HPDE6-E6E7 (cell line): ENCODE measurements around the gene KRT71.
"Not testable (repeated sequence)": the region's sequence is repeated elsewhere in the genome, so short reads cannot be mapped to it uniquely, and the experiment has no call there.

Source experiments
- DNase-seq: peaks from one replicate; pipeline ENCODE4 v3.0.0; 2011; ENCODE audit warnings: missing footprints; ENCODE audit errors: extremely low spot score

Gene KRT71

DNA sequence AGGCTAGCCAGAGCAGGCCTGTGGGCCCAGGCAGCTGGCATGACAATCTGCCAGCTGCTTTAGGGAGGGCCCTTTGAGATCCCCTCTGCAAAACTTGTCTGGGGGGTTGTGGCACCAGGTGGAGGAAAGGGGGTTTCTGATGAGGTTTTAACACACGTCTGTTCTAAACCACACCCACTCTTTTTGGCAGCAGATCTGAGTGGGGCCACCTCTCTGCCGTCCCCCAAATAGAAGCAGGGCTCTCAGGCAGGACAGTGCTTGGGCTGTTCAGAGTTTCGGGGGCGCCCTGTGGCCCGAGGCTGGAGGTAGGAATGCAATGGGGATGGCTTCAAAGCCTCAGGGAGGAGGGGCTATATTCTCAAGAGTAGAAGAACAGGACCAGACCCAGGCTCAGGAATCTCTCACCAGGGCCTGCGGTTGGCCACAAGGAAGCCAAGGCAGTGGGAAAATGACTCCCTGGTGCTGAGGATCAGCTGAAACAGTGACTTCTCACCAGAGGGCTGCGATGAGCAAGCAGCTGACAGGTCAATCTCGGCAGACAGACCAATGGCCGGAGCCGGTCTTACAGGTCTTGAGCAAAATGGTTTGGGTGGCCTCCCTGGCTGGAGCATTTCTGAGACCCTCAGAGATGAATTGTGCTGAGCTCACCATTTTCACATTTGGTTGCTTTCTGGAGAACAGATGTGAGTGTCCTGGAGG, 31.2 kb downstream of the KRT71 start:
- DNase-seq, result peak; percentile 53

DNA sequence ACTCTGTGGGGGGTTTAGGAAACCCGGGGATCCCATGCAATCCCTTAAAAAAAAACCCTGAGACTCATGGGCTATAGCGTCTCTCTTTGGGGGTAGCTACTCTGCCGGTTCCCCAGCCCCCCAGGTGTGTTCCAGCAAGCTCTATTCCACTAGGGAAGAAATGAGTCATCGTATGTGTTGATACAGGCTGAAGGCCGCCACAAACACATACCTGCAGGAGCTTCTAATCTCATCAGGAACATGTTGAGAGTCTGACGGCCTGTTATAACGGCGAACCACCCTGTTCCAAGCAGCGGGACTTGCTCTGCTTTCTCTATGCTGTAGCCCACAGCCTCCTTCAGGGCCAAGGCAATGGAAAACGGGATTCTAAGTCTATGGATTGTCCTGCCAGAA, 31.8 kb downstream of the KRT71 start:
- DNase-seq, result peak; percentile 60

DNA sequence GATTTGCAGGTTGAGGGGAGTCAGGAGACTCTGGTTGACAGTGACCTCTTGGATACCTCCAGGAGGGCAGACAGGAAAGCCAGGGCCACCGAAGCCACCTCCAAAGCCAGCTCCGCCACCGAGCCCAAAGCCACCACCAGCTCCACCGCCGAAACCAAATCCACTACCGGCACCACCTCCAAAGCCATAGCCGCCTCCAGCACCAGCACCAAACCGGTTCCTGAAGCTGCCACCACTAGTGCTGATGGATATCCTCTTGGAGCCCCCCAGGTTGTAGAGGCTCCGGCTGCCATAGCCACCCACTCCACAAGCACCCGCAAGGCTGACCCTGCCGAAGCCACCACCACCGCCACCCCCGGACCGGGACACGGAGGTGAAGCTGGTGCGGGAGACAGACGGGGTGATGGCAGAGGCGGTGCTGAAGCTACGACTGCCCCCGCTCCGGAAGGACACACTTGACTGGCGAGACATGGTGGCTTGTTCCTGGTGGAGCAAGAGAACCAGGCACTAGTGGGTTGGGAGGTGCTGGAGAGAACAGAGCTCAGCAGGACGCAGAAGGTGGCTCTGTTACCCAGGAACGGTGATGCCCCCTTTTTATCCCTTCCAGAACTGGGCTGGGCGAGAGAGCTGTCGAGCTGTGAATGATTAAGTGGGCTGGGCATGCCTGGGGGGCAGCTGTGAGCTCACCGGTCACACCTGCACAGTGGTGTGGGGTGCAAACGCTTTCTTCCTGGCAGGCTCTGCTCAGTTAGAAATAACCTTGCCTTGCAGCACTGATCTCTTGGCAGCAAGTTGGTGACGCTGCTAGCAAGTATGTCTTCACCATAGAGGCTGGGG, 32.9 kb downstream of the KRT71 start, which contains the start of gene KRT5:
TSS of gene KRT5 (minus strand) at position 569 of the 837 bp plus-strand sequence. CDS start at position 471, 98 bp downstream.
- DNase-seq, result peak; percentile 80

DNA sequence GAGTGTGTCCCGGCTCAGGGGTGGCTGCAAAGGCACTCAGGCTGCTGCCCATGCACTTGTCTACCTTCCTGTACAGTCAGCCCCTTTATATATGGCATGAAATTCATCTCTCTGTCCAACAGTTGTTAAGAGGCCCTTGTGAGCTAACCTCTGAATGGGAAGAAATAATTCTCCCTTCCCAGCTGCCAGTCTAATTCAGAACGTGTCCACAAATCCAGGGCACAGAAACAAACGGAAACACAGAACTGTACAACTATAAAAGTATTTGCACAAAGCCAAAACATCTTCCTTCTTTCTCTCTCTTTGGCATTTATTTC, 33.6 kb downstream of the KRT71 start:
- no peak for DNase-seq

DNA sequence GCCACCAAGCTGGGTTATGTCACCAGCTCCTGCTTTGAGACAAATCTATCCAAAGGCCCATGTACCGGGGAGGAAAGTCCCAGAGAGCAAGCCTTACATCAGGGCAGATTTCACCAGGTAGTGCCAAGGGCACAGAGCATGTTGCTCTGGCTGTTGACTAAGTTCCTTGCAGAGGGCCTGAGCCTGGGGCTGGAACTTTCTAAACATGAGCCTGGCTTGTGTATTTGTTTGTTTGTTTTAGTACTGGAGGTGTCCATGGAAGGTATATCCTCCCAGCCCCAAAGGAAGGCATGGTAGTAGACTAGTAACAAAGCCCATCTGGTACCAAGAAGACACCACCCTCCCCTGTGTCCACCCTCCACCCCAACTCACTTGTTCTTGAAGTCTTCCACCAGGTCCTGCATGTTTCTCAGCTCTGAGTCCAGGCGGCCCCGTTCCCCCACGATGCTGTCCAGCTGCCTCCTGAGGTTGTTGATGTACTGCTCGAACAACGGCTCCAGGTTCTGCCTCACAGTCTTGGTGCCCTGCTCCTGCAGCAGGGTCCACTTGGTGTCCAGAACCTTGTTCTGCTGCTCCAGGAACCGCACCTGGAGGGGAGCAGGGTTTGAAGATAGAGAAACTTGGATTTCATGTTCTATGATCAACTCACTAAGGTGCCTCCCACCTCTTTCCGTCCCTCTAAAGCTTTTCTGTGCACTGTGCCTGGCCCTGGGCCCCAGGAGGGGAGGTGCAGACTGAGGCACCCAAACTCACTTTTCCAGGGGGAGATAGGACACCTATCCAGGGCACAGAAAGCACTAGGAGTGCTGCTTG, 34.2 kb downstream of the KRT71 start:
- no peak for DNase-seq

DNA sequence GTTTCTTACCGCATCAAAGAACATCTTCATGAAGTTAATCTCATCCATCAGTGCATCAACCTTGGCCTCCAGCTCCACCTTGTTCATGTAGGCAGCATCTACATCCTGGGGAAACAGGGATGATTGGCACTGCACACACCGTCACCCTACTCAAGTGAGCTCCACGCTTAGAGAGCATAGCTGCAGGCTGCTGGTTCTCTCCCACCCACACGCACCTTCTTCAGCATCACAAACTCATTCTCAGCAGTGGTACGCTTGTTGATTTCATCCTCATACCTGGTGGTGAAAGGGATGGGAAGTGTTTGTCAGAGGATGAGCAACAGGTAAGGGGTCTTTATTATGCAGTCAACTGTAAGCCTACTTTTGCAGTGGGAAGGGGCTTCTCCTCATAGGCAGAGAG, 35.1 kb downstream of the KRT71 start:
- DNase-seq, result no peak

DNA sequence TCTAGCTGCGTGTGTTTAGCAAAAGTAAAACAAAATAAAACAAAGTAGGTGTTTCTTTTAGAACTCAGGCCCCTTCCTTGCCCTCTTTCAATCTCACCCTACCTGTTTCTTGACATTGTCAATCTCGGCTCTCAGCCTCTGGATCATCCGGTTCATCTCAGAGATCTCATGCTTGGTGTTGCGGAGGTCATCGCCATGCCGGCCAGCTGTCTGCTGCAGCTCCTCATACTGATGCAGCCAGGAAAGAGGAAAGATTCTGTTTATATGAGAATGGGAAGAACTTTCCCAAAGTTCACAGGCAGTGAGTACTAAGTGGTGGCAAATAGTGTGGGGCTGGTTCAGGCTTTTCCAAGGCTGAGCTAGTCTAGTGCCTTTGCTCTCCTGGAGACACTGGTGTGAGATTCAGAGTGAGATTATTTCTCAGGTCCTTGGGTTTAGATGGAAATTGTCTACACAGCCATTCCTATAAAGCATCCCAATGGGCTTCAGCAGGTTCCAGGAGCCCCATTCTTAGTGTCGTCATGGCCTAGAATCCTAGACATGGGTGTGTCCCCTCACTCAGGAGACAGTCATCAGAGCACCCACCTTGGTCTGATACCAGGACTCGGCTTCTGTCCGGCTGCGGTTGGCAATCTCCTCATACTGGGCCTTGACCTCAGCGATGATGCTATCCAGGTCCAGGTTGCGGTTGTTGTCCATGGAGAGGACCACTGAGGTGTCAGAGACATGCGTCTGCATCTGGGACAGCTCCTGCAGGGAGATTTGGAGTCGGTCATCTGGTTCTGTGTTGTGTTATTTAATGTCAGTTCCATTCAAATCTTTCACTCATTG, 35.7 kb downstream of the KRT71 start:
- no peak for DNase-seq

DNA sequence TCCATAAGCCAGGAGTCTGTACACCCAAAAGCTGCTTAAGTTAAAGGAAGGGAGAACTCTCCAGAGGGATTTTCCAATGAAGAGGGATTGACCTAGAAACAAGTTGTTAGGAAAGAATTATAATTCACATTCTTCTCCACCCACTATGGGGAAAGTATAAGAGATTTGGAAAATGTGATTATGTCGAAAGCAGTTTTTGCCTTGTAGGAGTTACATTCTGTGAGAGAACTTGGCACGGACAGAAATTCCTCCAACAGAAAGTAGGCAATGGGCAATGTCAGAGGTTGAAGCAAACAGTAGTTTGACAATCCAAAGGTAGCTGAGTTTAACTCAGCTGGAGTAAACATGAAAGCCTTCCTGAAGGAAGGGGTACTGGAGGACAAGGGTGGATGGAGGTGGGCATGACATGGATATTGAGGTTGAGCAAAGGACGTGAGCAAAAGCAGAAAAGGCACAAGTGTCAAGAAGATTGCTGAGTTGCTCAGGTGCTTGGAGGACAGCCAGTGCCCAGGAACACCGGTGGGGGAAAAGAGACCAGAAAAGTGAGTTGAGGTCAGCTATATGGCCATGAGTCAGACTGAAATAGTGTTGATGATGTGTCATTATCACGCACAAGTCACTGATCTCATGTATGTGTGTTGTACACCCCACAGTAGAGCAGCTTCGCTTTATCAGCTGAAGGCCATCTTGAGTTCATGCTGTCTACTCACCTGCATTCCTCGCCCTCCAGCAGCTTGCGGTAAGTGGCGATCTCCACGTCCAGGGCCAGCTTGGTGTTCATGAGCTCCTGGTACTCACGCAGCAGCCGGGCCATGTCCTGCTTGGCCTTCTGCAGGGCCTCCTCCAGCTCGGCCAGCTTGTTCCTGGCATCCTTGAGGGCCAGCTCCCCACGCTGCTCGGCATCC, 36.8 kb downstream of the KRT71 start:
- DNase-seq, result no peak

DNA sequence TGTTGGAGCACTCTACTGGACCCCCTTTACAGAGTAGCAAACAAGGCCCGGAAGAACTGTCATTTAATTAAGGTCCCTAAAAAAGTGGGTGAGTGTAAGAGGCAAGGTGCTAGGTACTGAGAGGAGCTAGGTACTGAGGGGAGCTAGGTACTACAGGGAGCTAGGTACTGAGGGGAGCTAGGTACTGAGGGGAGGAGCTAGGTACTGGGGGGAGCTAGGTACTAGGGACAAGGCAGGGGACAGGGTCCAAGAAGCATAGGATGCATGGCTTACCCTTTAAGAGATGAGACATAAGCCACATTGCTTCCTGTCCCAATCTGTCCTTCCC, 37.7 kb downstream of the KRT71 start:
- DNase-seq, result no peak

DNA sequence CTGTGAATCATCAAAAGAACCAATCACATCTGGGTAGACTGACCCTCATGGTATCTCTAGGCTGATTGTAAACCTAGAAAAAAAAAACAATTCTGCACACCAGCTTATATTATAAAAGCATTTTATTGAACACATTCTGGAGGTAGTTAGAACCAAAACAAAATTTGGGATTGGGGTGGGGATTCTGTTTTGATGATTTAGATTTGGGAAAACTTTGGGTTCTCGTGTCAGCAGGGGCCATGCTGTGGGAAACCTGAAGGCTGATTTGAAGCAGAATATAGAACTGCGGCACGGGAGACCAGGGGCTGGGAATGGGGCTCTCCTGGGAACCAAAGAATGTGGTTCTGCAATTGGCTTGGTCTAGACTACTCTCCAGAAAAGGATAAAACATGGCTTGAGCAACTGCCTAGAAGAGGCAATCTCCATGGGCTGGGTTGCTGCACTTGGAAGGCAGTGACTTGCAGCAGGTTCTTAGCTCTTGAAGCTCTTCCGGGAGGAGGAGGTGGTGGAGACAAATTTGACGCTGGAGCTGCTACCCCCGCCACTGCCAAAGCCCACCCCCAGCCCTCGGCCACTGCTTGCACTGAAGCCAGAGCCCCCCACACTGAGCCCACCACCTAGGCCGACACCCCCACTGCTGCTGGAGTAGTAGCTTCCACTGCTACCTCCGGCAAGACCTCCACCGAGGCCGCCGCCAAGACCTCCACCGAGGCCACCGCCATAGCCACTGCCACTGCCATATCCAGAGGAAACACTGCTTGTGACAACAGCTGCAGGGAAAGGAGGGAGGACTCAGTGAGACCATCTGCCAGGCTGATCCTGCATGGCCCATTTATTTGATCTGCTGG, 38.2 kb downstream of the KRT71 start:
- no peak for DNase-seq

DNA sequence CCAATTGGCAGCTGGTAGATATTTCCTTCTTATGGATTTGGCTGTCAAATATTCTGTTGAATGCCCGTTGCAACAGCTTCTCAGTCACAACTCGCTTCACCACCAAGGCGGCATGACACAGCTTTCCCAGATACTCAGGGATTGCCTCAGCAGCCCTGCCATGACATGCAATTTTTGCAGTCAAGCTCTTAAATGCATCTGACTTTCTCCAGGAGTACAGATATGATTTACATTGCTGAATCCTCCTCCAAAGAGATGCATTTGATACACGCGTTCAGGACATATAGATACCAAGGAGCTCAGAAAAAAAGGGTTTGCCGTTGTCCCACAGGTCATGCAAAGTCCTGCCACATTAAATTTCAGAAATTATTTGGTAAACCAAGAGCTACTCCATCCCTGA, 39.2 kb downstream of the KRT71 start:
- no peak for DNase-seq

DNA sequence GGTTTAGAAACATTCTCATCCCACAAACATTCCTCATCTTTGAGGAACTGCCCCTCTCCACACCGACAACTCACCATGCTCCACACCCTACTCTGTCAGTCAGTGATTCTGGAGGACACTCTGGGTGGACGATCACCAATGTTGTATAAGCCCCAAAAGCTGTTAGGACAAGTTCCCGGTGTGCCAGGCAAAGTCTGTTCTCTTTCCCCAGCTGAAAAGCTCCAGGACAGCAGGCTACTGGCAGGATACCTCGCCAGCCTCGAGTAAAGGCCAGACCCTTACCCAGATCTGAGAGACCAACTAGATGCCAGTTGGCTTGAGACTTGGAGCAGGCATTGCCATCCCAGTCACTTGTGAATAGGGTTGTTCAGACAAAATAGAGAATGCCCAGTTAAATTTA, 44.7 kb downstream of the KRT71 start:
- DNase-seq, result no peak

DNA sequence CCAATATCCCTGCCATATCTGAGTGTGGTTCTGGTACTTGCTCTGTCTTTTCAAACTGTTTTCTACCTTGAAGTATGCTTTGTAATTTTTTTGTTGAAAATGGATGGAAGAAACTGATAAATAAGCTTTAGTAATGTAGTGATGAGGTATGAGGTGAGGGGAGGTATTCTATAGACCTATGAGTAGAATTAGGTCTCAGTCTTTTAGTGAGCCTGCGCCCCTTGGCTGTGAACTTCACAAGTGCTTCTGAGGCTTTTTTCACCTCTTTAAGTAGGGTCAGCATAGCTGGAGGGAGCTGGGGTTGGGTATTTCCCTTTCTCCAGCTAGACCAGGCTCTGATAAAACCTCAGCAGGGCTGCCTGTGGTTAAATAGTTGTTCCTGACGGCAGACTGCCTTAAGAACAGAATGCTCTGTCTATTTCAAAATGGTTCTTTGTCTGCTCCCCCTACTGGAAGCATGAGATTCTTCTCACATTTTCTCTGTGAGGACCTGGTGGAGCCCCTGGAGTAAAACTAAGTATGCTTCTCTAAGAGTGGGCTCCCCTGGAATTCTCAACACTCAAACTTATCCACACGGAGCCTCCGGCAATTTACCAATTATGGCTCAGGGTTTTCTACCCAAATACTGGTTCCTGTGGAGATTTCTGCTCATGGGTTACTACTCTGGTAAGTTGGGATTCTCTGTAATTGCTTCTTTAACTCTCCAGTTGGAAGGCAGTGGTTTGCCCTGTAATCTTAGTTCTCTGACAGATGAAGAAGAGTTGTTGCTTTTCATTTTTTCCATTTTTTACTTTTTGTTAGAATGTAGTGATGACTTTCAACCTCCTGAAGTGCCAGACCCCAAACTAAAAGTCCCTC, 45.9 kb downstream of the KRT71 start:
- no peak for DNase-seq

DNA sequence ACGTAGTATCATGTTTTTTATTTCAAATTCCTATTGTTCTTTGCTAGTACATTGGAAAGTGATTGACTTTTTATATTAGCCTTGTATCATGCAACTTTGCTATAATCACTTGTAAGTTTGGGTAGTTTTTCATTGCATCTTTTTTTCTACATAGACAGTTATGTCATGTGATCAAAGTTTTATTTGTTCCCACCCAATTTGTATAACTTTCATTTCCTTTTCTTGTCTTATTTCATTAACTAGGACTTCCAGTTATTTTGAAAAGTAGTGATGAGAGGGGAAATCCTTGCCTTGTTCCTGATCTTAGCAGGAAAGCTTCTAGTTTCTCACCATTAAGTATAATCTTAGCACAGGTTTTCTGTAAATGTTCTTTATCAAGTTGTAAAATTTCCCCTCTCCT, 50.1 kb downstream of the KRT71 start:
- DNase-seq, result no peak

DNA sequence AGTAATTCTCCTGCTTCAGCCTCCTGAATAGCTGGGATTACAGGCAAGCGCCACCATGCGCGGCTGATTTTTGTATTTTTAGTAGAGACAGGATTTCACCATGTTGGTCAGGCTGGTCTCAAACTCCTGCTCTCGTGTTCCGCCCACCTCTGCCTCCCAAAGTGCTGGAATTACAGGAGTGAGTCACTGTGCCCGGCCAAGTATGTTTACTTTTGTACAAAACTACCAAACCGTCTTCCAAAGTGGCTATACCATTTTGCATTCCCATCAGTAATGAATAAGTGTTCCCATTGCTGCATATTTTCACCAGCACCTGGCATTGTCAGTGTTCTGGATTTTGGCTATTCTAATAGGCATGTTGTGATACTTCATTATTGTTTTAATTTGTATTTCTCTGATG, 51.5 kb downstream of the KRT71 start:
- DNase-seq, result no peak

DNA sequence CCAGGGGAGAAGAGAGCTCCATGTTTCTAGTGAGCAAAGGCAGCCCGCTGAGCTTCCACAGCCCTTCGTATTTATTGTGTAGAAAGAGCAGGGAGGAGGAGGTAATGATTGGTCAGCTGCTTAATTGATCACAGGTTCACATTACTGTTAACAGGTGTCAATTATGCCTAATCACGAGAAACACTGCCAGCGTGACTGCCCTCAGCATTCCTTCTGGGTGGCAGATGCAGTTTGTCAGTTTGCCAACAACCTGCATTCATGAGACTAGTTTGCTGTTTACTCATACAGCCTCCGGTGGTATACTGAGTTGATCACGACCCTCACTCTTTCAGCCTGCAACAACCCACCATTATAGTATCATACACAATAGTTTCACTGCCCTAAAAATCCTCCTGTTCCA, 52.4 kb downstream of the KRT71 start:
- DNase-seq, result not testable (repeated sequence)

DNA sequence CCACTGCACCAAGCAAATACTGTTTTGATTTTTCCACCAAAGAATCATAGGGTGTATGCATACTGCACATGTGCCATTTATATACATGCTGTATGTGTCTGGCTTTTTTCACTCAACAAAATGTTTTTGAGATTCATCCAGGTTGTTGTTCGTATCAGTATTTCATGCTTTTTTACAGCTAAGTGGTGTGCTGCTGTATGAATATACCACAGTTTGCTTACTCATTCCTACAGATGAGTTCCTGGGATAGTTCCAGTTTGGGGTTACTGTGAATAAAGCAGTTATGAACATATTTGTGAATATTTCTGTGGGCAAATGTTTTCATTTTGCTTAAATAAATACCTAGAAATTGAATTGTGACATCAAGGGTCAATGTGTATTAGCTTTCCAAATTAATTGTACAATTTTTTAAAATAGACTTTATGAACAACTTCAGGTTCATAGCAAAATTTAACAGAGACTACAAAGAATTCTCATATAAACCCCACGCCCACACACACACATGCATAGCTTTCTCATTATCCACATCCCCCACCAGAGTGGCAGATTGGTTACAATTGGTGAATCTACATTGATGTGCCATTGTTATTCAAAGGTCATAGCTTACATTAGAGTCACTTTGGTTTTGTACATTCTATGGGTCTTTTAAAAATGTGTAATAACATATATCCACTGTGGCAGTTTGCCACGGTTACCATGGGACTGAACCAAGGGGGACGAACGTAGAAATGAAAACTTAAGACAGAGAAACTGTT, 53.0 kb downstream of the KRT71 start:
- DNase-seq, result no peak

DNA sequence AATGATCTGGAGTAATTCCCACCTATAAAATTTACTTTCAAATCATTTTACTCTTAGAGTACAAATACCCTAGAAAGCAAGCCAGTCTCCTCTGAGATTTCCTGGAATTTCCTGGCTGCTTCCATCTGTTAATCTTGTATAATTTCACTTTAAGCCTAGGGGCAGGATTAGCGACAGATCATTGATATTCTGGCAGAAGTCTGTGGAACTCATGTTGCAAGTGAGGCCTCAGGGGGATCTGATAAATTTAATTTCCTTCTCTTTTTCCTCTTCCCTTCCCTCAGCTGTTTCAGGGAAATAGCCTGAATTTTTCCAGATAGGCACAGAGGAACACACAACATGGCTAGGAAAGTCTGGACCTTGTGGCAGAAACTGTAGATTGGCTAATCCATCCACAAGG, 54.0 kb downstream of the KRT71 start:
- no peak for DNase-seq
